ENCODE results near the gene SLC9A5. TPM values are rescaled to one million over a fixed set of nuclear protein-coding genes. Genes with fewer than 3 reads are reported as not detected.
A peak's percentile ranks its signal among the peaks of the same experiment; 100 is the strongest.

SLC9A5 gene
- total RNA-seq, 1 donor from 2014 or later, result 0.60 TPM

DNA sequence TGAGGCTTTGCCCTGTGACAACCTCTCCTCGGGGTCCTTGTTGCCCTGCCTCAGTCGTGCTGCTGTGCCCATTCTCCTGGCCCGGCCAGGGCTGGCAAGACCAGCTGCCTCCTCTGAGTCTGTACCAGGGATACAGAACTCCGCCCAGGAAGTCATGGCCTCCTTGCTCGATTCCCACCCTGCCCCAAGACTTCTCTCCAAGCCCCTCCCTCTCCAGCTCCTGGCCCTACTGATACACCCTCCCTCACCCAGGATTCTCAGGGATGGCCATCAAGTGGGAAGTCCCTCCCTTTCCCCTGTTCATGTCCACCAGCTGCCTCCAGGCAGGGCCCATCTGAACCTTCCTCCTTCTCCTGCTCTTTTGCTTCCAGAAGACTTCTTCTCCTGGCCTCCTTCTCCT is 33.1 kb upstream of the SLC9A5 start:
- no peak for DNase-seq (ENCODE audit: low read depth)

- DNase-seq (ENCODE audit: low read depth), result no peak
Measured at GRCh38 chr16:67216612-67217490, 31.9 kb upstream of the SLC9A5 start.

DNA sequence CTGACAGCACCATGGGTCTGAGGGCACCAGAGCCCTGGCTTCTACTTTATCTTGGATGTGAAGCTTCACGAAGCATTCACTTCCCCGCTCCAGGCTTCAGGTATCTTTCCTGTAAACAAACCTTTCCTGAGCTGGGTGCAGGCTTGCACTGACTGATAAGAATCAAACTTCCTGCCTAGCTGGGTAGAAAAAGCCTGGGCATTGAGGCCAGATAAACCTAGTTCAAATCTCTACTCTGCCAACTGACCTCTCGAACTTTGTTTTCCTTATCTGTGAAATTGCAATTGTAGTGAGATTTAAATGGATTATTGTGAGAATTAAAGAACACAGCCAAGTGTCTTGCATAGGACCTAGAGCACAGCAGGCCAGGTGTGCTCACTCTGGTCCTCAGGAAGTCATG is 24.8 kb upstream of the SLC9A5 start:
- no peak for DNase-seq (ENCODE audit: low read depth)

- no peak for DNase-seq (ENCODE audit: low read depth)
Measured at GRCh38 chr16:67226295-67226803, 22.4 kb upstream of the SLC9A5 start.

GRCh38 chr16:67226804-67227566 is 21.8 kb upstream of the SLC9A5 start, which contains the start of gene TMEM208:
TSS of gene TMEM208 (plus strand) at chr16:67227130. CDS start at chr16:67227219, 89 bp downstream.
- peak; percentile 94 for DNase-seq (ENCODE audit: low read depth)

DNA sequence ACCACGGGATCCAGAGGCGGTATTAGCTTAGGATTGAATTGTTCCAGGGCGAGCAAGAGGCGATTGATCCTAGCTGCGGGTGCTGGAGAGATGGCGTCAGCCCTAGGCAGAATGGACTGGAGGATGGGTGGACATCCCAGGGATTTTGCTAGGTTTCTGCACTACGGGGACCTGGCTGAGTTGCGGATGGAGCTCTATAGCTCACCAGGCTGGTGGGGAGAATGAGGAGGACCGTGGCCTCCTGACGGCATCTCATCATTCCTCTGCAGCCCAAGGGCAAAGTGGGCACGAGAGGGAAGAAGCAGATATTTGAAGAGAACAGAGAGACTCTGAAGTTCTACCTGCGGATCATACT is 21.2 kb upstream of the SLC9A5 start:
- no peak for DNase-seq (ENCODE audit: low read depth)

- DNase-seq (ENCODE audit: low read depth), result no peak
Measured at GRCh38 chr16:67228034-67228785, 20.6 kb upstream of the SLC9A5 start.

- DNase-seq (ENCODE audit: low read depth), result no peak
Measured at GRCh38 chr16:67228905-67229304, 19.9 kb upstream of the SLC9A5 start.

GRCh38 chr16:67229906-67230808 is 18.6 kb upstream of the SLC9A5 start:
- DNase-seq (ENCODE audit: low read depth), result no peak

DNA sequence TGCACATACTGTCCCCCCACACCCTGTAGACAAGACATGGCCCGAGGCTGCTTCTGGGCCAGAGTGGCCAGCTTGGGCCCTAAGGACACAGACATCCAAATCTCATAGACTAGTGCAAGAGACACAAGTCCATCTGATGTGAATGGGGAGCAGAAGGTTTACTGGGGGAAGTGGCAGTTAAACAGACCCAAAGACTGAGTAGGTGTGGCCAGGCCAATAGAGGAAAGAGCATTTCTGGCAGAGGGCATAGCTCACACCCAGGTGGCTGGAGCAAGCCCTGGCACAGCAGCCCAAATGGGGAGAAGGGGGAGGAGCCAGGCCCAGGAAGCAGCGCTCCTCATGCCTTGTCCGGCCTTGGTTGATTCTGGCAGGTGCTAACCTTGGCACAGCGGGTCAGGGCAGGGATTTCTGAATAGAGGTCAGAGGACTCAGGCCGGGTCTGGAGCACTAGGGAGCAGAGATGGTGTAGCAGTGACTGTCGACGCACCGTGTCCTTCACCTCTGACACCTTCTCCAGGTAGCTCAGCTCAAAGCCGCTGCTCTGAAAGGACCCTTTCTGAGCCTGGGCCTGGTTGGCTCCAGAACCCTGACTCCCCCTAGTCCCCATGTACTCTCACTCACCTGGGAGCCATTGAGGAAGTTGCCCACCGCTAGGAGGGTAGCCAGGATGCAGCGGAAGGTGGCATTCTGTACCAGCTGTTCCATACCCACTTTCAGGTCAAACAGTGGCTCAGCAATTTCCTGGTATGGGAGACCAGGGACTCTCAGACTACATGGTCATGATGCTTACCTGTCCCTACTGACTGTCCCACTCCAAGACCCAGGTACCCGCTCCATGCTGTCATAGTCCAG is 17.7 kb upstream of the SLC9A5 start:
- no peak for DNase-seq (ENCODE audit: low read depth)

DNA sequence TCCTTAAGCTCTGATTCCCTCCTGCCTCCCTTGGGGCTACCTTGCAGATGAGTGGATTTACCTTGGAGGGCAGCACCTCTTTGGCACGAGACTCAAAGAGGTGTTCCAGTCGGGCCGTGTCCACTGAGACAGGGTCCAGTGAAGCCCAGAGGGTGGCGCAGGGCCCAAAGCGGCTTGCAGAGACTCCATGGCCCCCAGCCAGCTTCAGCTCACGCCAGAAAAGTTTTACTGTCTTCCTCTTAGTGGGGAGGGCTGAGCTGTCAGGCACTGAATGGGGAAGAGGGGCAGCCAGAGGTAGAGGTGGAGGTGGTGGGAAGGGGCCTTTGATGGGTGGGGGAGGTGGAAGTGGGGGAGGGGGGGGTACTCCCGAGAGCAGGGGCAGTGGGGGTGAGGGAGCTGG is 15.2 kb upstream of the SLC9A5 start:
- no peak for DNase-seq (ENCODE audit: low read depth)

DNA sequence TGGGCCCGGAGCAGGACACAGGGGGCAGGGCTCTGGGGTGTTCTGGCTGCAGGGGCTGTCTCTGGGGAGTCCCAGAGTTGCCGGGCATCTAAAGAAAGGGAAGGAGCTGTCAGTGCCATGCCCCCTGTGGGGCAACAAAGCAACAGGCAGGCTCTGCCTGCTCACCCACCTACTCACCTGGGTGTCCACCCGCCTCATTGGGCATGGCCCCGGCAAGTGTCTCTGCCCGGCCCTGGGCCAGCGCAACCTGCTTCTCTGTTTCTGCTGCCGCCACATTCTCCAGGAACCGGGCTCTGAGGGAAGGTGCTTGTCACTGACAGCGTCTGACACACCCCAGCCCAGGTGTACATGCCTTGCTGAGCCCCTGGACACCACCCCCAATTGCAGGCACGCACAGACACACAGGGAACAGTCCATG is 14.6 kb upstream of the SLC9A5 start:
- no peak for DNase-seq (ENCODE audit: low read depth)

DNA sequence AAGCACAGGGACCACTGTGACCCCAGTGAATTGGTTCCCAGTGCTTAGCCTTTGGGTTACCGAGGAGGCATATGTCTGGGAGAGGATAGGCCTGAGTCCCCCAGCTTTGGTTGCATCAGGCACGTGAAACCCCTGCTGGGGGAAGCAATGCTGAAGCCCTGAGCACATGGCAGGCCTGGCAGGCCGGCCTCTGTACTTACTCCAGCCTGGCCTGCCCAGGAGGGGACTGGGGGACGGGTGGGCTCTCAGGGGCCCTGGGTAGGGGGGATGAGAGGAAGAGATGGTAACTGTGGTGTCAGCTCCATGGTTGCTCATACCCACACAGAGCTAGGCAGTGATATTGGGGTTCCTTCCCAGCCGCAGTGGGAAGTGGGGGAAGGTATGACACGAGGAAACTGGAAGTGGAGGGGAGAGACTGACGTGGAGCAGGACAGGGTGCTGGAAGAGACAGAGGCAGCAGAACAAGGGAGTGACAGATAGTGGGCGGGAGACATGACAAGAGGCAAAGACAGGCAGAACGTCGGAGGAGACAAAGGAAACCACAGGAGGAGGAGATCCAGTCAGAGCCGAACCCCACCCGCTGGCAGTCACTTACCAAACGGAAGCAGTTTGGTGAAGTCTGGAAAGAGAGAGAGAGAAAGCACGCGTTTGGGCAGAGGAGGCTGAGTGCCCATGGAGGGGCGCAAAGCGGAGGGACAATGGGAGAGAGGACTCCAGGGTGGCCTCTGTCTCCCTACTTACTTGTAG is 12.8 kb upstream of the SLC9A5 start:
- no peak for DNase-seq (ENCODE audit: low read depth)

GRCh38 chr16:67236563-67237395 is 12.0 kb upstream of the SLC9A5 start:
- no peak for DNase-seq (ENCODE audit: low read depth)

- DNase-seq (ENCODE audit: low read depth), result no peak
Measured at GRCh38 chr16:67237396-67238277, 11.1 kb upstream of the SLC9A5 start.

- no peak for DNase-seq (ENCODE audit: low read depth)
Measured at GRCh38 chr16:67238278-67238575, 10.6 kb upstream of the SLC9A5 start.

- no peak for DNase-seq (ENCODE audit: low read depth)
Measured at GRCh38 chr16:67238806-67239470, 9.8 kb upstream of the SLC9A5 start.
